ENCODE data around the gene IZUMO3.
"Not testable (repeated sequence)": the region's sequence is repeated elsewhere in the genome, so short reads cannot be mapped to it uniquely, and the experiment has no call there.

Gene IZUMO3, protein sequence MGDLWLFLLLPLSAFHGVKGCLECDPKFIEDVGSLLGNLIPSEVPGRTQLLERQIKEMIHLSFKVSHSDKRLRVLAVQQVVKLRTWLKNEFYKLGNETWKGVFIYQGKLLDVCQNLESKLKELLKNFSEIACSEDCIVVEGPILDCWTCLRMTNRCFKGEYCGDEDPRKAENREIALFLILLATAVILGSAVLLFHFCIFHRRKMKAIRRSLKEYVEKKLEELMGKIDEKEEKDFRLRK

DNA sequence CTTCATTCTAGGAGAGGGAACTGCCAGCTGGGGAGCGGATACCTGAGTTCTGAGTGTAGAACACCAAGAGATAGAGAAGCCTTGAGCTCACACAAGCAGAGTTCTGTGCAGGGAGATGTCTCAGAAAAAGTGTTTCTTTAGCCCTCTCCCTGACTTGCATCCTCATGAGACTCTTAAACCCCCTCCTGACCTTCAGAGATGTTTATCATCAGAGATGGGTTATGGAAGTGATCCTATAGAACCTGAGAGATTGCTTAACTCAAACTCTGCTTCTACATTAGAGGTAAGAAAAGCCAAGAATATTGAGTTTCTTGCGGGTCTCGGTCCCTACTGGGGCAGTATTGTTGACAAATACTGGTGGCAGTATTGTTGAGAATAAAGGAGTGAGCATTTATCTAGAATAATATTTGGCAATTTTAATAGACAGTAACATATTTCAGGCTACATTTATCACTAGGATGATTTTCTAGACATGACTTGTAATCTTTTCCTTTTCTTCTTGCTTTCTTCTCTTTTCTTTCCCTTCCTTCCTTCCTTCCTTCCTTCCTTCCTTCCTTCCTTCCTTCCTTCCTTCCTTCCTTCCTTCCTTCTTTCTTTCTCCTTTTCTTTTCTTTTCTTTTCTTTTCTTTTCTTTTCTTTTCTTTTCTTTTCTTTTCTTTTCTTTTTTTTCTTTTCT lies at the start of gene IZUMO3:
Gene IZUMO3, minus strand, starts transcription at position 51 of the 676 bp plus-strand sequence. CDS start 248 bp downstream, outside the sequence.
- DNase-seq (ENCODE audit: low read depth in 3 of 3) = no peak

DNA sequence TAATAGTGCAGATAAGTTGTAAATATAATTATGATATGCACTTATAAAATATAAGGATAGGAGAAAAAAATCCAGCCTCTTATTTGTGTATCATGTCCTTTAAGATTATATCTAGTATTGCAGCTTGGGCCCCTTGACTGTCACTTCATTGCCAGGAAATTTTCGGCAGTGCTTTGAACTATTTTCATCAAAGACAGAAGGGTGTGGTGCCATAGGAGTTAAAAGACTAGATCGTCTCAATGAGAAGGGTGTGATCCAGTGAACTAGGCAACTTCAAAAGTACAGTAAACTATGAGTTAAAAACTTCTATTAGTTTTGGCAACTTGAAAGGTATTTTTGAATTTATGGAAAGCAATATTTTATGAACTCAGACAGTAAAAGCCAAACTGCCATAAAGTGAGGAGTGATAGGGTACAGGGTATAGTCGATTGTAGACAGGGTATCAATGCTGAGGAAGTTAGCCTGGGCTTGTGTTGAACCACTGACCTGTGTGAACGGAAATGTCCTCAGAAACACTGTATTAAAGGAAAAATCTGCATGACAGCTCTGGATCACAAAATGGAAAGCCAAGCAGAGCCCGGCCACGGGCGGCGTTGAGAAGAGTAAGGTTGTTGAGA lies 48.6 kb upstream of the IZUMO3 start:
- no peak for DNase-seq (ENCODE audit: low read depth in 3 of 3)

DNA sequence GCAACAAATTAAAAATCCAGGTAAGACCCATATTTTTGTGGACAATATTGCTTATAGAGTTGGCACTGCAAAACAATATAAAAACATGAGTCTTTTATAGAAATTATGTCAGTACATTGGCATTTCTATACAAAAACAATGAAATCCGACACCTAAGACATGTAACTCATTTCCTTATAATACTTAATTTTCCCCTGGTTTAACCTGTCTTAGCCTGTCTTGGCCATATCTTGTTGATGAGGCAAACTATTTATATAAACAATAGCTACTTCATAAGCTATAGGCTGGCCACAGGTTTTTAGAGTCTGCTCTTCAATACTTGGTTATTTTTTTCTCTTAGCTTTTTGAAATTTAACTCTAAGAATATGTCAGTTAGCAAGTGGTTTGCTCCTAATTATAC lies 44.7 kb upstream of the IZUMO3 start:
- DNase-seq (ENCODE audit: low read depth in 3 of 3) = no peak

DNA sequence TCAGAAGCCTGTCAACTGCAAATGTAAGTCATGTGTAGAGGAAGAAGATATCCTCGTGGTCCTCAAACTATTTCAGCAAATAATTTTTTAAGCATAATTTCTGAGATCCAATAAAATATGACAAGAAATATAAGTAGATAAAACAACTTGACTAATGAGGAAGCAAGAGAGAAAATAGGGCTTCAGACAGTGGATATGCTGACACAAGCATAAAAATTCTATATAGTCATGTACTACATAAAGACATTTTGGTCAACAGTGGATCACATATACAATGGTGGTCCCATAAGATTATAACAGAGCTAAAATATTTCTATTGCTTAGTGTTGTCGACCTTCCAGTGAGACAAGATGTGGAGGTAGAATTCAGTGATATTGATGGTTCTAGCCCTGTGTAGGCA lies 42.2 kb upstream of the IZUMO3 start:
- DNase-seq (ENCODE audit: low read depth in 3 of 3) = no peak

DNA sequence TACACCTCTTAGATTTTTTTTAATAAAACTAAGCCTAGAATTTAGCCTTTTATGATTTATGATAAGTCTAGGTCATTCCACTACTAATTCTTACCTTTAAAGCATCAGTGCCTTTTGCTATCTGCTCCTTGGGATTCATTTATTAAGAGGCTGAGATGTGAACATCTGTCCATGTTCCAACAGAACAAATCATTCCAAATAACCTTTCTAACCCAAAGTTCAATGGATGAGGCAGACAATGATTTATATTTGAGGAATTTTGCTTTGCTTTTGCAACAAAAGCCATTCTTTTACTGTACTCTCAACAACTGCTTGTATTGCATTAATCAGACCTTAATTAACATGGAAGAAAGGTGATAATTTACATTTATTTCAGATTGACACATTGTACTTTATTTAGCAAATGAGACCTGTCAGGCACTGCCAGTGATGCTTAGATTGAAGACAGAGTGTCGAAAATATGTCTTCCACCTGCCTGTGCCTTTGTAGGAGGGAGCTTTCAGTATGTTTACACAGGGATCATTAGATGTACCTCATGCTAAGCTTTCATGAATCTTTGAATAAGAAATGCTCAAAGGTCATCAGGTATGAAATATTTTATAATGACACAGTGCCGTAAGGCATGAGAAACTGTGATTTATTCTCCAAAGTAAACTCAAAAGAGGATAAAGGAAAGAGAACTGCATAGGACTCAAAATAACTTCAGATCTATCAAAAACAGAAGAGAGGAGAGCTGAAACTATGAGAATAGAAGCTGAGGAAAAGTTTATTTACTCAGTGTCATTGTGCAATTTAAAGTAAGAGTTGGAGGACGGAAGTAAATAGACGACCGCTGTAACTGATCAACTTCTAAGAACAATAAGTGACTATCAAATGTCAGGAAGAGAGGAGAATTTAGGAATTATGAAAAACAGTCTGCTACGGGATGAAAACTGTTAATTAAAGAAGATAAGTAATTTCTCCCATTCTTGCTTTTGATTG lies 36.7 kb upstream of the IZUMO3 start:
- no peak for DNase-seq (ENCODE audit: low read depth in 3 of 3)

DNA sequence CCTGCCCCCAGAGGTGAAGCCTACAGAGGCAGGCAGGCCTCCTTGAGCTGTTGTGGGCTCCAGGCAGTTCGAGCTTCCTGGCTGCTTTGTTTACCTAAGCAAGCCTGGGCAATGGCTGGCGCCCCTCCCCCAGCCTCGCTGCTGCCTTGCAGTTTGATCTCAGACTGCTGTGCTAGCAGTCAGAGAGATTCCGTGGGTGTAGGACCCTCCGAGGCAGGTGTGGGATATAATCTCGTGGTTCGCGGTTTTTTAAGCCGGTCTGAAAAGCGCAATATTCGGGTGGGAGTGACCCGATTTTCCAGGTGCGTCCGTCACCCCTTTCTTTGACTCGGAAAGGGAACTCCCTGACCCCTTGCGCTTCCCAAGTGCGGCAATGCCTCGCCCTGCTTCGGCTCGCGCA lies 34.3 kb upstream of the IZUMO3 start:
- DNase-seq (ENCODE audit: low read depth in 3 of 3) = not testable (repeated sequence)

DNA sequence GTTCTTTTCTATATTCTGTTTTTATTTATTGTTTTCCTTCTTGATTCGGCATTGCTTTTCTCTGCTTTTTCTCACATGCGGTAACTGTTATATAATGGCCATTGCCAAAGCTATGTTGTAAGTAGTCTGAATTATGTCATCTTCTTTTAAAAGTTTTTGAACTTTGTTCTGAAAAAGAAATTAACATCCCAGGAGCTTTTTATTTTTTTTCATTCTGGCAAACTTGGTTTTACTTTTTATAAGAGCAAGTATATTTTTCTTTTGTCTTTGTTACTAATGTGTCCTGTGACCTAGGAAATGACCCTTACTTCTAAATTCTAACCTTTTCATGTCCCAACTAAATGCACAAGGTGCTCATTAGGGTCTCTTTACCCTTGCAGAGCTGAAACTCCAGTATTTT lies 26.7 kb upstream of the IZUMO3 start:
- no peak for DNase-seq (ENCODE audit: low read depth in 3 of 3)

DNA sequence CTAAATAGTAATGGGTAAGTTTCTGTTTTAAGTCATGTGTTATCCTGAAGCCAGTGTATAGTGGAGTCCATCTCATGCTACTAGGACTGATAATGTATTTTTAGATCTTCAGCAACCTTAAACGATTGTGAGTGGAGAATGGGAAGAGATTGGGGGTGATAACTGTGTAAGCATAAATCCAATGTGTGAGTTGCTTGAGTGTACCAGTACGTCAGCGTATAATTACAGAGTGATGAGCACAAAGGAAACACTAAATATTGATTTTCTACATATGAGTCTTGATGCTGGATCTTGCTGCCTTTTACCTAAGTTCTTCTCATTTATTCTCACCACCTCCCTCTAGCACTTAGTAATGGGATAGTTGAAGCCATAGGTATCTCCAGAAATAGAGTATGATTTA lies 16.3 kb upstream of the IZUMO3 start:
- DNase-seq (ENCODE audit: low read depth in 3 of 3) = no peak

DNA sequence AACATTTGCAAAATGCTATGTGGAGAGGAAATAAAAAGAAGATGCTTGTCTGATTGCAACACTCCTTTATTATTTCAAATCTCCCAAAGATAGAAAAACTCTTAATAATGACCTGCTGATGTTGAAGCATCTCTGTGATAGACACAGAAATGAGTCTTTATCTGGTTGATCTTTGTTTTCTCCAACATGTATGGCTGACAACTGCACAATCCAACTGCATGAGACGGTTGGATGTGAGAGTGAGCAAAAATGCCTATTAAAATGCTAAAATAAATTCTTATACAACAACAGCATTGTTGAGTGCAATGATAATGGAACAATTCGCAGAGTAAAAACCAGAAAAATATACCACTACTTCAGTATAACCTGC lies 7.5 kb upstream of the IZUMO3 start:
- no peak for DNase-seq (ENCODE audit: low read depth in 3 of 3)

DNA sequence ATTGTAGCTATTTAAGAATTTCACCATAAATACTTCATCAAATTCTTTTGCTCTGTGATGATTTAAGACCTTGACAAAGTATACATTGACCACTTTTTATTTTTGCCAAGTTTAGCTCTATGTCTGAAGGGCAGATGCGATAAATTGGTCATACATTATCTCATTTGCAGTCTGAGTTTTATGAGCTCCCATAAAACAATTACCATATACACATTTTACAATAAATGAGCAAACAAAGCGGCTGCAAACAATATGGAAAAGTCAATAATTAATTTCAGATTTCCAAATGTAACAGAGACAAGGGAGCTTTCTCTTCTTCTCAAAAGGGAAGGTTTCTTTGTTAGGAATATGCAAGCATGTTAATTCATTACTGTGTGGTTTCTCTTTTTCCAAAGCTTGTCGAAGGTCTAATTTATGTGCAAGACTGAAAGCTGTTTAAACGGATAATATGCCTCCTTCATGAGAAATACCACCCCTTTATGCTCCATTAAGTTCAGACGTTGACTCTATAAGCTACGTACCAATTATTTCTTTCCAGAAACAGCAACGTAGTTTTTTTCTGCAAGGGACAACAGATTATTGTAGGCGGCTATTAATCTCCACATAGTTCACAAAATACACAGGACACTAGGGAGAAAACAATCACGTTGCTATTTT lies 7.0 kb upstream of the IZUMO3 start:
- DNase-seq (ENCODE audit: low read depth in 3 of 3) = no peak

DNA sequence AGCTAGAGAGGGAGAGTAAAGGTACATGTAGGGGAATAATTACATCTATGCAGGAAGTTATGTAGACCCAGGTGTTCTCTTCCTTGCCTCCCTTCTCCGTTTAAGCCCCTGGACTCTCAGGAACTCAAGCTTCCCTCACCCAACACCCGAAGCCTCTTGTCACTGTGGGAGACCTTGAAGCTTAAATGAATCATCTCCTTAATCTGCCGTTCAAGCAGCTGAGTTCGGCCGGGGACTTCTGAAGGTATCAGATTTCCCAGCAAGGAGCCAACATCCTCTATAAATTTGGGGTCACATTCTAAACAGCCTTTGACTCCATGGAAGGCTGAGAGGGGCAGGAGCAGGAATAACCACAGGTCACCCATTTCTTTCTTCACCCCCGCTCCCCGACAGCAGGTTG lies 412 bp downstream of the IZUMO3 start:
- no peak for DNase-seq (ENCODE audit: low read depth in 3 of 3)

DNA sequence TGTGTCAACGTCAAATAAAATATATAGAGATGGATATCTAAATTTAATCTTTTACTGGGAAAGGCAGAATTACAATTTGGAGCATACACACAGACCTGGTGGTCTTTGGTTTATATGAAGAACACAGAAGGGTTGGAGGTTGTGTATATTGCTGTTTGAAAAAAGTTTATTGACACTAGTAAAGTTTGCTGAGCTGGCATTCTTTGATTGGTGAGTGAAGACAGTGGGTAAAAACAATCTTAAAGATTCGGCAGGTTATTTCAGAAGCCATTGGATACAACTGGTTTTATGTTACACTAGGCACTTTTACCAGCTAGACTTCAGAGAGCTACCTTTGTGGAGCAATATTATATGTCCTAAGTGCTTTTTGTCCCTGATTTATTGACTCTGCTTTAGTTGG lies 27.2 kb downstream of the IZUMO3 start:
- DNase-seq (ENCODE audit: low read depth in 3 of 3) = no peak

DNA sequence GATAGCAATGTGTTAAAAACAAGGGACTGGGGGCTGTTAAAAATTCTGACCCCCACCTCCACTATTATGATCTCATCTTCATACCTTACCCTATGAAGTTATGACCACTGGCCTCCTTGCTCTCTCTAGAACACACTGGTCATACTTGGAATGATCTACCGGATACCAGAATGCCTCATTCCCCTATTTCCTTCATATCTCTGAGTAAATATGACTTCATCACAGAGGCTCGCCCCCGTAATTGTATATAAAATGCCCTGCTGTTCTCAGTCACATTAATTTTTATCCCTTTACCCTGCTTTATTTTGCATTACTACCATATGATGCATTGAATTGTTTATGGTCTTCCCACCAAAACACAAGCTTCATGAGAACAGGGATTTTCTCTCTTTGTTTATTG lies 29.2 kb downstream of the IZUMO3 start:
- no peak for DNase-seq (ENCODE audit: low read depth in 3 of 3)

DNA sequence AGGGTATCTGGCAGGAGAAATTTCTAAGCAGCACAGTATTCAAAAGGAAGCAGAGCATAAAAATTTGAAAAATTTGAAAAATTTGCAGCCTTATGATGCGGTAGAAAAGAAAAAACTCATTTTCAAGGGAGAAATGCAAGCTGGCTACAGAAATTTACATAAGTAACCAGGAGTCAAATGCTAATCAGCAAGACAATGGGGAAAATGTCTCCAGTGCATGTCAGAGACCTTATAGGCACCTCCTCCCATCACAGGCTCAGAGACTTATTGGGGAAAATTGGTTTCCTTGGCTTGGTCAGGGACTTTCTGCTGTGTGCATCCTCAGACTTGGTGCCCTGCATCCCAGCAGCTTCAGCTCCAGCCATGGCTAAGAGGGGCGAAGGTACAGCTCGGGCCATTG lies 35.8 kb downstream of the IZUMO3 start:
- DNase-seq (ENCODE audit: low read depth in 3 of 3) = no peak

DNA sequence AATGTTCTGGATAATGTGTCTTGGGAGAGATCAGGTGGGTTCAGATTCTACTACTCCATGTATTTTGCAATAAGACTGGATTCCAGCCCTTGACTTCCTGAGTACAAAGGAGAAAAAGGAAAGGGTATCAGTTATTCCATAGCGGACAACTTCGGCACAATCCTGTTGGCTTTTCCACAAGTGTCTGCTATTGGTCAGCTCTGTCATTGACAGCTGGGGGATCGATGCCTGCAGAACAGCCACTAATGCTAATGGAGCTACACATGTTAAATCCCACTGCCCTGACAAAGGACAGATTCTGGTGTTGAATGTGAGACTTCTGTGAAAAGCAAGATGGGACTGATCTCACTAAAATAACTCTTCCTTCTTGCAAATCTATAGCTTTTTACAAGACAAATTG lies 41.2 kb downstream of the IZUMO3 start:
- no peak for DNase-seq (ENCODE audit: low read depth in 3 of 3)

DNA sequence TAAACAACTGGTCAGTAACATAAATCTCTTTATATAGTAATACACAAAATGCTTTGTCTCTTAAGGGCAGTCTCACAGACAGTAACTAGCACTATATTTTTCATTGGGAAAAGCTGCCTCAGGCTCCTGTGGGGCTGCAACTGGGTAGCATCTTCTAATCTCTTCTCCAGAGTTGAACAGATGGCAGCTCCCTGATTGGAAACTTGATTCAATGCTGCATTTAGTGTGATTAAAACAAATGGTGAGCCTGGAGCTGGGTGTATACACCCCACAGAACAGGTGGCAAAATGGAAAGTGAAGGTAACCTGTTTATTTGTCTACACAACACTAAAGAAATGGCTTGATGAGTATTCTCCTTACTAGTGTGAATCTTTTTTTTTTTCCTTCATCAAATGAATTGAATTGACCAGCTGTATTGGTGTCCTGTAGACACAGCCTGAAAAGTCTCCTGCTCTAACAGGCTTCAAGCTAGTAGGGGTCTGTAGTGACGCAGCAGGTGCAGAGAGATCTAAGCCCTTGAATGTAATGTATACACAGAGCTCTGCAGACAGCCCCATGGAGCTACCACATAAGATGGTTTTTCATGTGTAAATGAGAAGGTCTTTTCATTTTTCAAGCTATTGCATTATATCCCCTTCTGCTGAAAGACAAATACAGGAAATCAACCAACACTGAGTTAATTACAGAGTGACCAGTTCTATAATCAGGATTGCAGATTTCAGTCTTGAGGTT lies 43.3 kb downstream of the IZUMO3 start:
- DNase-seq (ENCODE audit: low read depth in 3 of 3) = no peak

DNA sequence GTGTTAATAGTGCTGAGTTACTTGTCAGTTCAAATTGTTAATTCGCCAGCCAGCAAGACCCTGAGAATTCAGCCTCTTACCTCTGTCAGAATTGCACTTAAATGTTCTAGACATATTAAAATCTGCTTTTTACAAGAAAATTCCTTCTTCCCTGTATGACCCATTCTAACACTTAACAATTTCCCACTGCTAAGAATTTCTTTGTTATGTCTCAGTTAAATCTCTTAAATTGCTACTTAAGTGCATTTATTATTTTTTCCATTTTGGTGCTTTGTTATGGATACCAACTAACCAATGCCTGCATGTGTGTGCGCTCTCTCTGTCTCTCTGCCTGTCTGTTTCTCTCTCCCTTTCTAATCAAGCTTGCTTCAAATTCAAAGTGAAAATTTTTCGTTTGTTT lies 44.9 kb downstream of the IZUMO3 start:
- no peak for DNase-seq (ENCODE audit: low read depth in 3 of 3)

DNA sequence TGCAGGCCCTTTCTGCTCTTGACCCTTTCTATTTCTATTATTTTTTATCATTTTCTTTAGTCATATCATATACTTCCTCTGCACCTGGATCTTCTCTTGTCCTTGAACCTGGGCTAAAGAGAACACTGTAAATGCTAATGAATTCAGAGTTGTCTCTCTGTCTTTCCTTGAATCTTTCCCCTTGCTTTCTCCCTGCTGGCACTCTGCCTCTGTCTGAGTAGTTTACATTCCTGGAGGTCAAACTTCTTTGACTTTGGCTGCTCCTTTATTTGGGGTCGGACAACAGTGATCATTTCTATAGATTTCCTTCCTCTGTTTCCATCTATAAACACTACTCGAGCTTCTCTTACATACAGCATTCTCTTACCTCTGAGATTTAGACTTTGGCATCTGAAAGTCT lies 47.1 kb downstream of the IZUMO3 start:
- DNase-seq (ENCODE audit: low read depth in 3 of 3) = no peak

DNA sequence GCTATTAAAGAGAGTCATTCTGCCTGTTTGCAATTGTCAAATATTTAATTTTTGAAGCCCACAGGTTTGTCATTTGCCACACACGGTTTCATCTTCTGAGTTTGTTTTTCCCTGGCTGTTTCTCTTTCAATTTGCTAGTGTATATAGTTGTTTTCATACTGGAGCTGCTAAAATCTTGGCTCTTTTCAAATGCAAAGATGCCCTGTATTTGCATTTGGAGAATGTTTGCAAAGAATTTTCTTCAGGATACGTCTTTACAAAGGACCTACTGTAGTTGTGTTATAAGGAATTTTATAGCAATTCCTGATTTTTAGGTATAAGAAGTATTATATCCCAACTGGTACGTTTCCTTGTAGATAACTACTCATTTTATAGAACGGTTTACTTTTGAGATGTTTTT lies 48.0 kb downstream of the IZUMO3 start:
- no peak for DNase-seq (ENCODE audit: low read depth in 3 of 3)
